Activated T-helper 1 cell treated with Interleukin-2 at 50 U/mL for 16 hours (primary cell): ENCODE results near the gene WDR18.
"Not testable (repeated sequence)": the region's sequence is repeated elsewhere in the genome, so short reads cannot be mapped to it uniquely, and the experiment has no call there.

ENCODE experiments used
- DNase-seq: peaks from one replicate; pipeline ENCODE4 v3.0.0-alpha.2; 2020; ENCODE audit warnings: low read depth

Gene WDR18

DNA sequence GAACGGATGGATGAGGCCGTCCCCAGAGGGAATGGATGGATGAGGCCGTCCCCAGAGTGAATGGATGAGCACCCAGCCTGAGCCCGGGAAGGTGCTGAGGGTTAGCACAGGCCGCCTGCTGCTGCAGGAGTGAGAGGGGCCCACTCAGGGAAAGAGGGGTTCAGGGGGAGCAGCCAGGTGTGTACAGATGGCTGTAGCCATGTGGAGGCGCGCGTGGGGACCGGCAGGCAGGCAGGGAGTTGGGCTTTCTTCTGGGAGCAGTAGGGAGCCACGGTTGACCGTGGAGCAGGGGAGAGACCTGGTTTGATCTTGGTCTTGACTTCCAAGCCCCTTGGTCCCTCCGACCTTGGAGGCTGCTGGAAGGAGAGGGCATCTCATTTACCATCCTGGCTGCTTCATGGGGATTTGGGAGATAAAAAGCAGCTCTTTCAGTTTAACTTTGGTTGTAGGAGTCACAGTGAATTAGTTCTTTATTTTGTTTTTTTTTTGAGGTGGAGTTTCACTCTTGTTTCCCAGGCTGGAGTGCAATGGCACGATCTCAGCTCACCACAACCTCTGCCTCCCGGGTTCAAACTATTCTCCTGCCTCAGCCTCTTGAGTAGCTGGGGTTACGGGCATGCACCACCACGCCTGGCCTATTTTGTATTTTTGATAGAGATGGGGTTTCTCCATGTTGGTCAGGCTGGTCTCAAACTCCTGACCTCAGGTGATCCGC, 33.6 kb upstream of the WDR18 start:
- DNase-seq: no peak

- DNase-seq: no peak
Observed at GRCh38 chr19:952049-952679, 32.0 kb upstream of the WDR18 start.

GRCh38 chr19:952680-953444, 31.3 kb upstream of the WDR18 start:
- no peak for DNase-seq

DNA sequence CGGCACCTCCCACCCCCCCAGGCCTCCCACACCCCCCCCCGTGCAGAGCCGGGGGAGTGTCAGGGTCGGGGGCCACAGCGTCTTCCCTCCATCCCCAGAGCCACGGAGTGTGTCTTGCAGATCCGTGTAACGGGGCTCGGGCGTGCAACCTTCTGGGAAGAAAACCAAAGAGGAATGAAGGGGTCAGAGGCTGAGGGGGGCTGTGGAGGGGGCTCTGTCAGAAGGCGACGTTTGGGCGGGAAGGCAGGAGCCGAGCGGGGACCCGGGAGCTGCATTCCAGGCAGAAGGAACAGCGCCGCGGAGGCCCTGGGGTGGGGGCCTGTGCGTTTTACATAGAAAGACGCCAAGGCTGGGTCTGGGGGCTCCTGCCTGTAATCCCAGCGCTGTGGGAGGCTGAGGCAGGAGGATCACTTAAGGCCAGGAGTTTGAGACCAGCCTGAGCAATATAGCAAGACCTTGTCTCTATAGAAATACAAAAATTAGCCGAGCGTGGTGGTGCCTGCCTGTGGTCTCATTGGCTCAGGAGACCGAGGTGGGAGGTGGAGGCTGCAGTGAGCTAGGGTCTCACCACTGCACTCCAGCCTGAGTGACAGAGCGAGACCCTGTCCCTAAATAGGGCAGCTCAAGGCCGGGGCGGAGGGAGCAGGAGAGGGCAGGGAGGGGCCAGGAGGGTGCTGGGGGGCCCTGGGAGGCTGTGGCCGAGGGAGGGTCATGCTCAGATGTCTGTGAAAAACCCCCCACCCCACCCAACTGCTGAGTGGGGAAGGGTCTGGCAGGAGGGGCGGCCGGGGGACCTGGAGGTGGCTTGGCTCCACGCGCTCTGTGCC, 30.5 kb upstream of the WDR18 start:
- DNase-seq: no peak

GRCh38 chr19:954272-954671, 29.9 kb upstream of the WDR18 start:
- DNase-seq: no peak

DNA sequence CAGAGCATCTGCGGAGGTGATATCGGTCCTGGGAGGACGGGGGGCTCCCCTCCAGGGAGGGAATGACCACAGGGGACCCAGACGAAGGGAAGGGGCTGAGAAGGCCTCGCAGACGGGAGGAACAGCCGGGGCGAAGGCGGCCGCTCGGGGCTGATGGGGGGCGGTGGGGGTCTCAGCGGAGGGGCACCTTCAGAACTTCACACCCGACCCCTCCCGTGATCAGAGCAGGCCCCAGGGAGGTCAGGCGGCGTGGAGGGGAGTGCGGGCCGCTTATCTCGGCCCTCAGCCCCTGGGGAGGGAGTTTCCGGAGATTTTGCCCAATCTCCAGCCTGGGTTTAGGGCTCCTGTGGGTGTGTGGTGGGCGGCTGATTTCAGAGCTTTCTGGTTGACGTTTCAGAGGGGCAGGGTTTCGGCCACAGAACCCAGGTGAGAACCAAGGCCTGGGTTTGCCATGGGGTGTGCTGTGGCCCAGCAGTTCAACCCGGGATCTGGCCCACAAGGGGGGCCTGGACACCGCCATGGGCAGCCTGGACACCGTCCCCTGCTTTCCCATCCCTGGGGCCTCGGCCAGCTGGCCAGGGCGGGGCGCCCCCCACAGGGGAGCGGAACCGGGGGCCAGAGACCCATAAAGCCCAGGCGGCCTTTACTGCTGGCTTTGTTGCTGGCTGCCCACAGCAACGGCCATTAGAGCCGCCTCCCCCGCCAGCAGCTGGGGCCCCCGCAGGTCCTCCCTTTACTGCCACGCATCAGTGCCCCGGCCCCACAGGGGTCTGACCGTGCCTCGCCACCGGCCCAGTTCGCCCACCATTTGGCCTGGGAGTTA, 29.3 kb upstream of the WDR18 start:
- no peak for DNase-seq

- no peak for DNase-seq
Observed at GRCh38 chr19:955803-956765, 28.1 kb upstream of the WDR18 start.

GRCh38 chr19:956766-957440, 27.2 kb upstream of the WDR18 start:
- DNase-seq: no peak

DNA sequence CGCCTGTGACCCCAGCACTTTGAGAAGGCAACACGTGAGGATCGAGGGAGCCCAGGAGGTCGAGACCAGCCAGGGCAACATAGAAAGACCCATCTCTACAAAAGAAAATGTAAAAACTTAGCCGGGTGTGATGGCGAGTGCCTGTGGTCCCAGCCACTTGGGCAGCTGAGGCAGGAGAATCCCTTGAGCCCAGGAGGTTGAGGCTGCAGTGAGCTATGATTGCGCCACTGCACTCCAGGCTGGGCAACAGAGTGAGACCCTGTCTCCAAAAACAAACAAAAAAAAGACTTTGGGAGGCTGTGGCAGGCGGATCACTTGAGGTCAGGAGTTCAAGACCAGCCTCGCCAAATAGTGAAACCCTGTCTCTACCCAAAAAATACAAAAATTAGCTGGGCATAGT, 26.6 kb upstream of the WDR18 start:
- not testable (repeated sequence) for DNase-seq

GRCh38 chr19:958967-959855, 24.9 kb upstream of the WDR18 start:
- no peak for DNase-seq

DNA sequence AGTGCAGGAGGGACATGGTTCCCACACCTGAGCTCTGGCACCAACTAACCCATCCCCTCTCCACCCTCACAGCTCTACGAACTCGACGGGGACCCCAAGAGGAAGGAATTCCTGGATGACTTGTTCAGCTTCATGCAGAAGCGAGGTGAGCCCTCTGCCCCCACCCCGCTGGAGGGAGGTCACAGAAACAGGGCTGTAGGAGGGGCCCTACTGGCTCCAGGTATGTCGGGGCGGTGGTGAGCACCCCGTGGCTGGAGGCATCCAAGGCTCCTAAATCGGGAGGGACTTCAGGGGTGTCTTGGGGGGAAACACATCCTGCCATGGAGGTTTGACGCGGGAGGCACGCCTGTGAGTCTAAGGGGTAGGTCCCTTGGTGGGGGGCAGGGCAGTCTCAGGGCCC, 24.1 kb upstream of the WDR18 start:
- no peak for DNase-seq

- DNase-seq: no peak
Observed at GRCh38 chr19:960601-960938, 23.6 kb upstream of the WDR18 start.

DNA sequence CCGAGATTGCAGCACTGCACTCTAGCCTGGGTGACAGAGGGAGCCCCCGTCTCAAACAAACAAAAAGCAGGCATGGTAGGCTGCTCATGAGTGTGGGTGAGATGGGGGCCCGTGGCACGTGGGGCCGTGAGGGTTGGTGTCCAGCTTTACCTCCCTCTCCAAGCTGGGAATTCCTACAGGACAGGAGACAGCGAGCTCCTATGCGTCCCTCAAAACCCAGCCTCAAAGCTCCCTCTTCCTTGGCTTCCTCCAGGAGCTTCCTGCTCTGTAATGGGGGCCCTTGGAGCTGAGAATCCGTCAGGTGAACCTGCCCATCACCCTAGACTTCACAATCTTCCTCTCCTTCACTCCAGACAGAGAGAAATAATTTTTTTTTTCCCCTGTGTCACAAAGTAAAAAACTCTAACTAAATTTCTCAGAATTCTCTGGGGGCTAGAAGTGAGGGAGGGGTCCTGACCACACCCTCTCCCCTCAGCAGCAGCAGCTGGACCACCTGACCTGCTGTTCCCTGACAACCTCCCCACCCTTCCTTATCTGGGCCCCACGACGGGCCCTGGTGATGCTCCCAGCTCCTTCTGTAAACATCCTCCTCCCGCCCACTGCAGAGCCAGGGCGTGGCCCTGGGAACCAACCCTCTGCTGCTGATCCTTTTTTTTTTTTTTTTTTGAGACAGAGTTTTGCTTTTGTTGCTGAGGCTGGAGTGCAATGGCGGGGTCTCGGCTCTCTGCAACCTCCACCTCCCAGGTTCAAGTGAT, 22.1 kb upstream of the WDR18 start:
- DNase-seq: no peak

GRCh38 chr19:962683-963400, 21.3 kb upstream of the WDR18 start:
- DNase-seq: no peak

- DNase-seq: no peak
Observed at GRCh38 chr19:963486-963951, 20.6 kb upstream of the WDR18 start.

DNA sequence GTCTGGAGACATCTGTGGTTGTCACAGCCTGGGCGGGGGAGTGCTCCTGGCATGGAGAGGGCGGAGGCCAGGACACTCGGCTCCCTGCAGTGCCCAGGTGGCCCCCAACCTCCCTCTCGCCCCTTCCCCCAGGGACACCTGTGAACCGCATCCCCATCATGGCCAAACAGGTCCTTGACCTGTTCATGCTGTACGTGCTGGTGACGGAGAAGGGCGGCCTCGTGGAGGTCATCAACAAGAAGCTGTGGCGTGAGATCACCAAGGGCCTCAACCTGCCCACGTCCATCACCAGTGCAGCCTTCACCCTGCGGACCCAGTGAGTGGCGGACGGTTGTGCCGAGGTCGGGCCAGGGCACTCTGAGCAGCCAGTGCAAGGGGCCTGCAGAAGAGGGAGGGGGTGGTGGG, 20.0 kb upstream of the WDR18 start:
- DNase-seq: no peak
